HL-60 (cell line): ENCODE data around the gene KRTAP12-2.
"Not testable (repeated sequence)": the region's sequence is repeated elsewhere in the genome, so short reads cannot be mapped to it uniquely, and the experiment has no call there.

Experiments
- DNase-seq, 2 experiments: peaks; one replicate each; pipeline ENCODE4 v3.0.0-alpha.2; 2010 to 2020; ENCODE audit warnings: low read depth in 1 of 2, low spot score in 1 of 2
- H3K27ac ChIP-seq: fragments of 250-450 bp; sonication (Bioruptor Pico); replicated peaks from 2 replicates; pipeline ENCODE4 v1.5.1; 2020; ENCODE audit warnings: mild to moderate bottlenecking, moderate library complexity
- H3K27me3 ChIP-seq: fragments of 250-450 bp; sonication (Bioruptor Pico); 2 replicates; pipeline ENCODE4 v1.5.1; 2021; ENCODE audit warnings: mild to moderate bottlenecking, moderate library complexity; ENCODE audit not compliant: insufficient read depth, poor library complexity, severe bottlenecking
- H3K4me3 ChIP-seq: replicated peaks from 2 replicates; pipeline ENCODE4 v1.5.1; 2011; ENCODE audit warnings: mild to moderate bottlenecking, control low read depth, low read length; ENCODE audit not compliant: insufficient read depth
- GABPA ChIP-seq: IDR thresholded peaks from 2 replicates; pipeline ENCODE4 v1.6.1; 2012; ENCODE audit warnings: low read depth
- POLR2AphosphoS5 ChIP-seq: IDR thresholded peaks from 2 replicates; pipeline ENCODE4 v1.6.1; 2012; ENCODE audit warnings: low read depth
- SPI1 ChIP-seq: IDR thresholded peaks from 2 replicates; pipeline ENCODE4 v1.6.1; 2012; ENCODE audit warnings: low read depth, mild to moderate bottlenecking, borderline replicate concordance
- TF ChIP-seq, protein P1 (sequence below): IDR thresholded peaks from 2 replicates; pipeline ENCODE4 v1.6.1; 2012; ENCODE audit warnings: low read depth; ENCODE audit not compliant: insufficient replicate concordance
- TF ChIP-seq, protein P2 (sequence below): IDR thresholded peaks from one replicate; pipeline ENCODE4 v1.5.1; 2011; ENCODE audit warnings: low read length, control low read depth, inconsistent platforms; ENCODE audit not compliant: insufficient read depth

The KRTAP12-2 gene

DNA sequence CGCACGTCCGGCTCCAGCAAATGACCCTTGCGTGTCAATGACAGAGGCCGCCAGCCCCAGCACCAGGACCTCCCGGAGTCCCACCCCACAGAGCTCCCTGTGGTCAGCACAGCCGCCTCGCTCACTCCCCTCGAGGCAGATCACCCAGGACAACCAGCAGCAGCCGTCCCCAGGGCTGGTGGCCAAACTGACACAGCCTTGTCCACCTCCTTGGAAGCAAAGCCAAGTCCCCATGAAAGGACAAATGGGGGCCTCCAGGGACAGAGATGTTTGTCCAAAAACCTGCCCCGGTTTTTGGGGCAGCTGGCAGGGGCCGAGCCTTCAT is 27.4 kb downstream of the KRTAP12-2 start:
- DNase-seq, result no peak
- Histone ChIP-seq H3K27ac (no peak overlapping the region), H3K27me3 (no peaks in the 10 kb centered on the region), H3K4me3 (no peak overlapping the region)
- TF ChIP-seq, protein P1, sequence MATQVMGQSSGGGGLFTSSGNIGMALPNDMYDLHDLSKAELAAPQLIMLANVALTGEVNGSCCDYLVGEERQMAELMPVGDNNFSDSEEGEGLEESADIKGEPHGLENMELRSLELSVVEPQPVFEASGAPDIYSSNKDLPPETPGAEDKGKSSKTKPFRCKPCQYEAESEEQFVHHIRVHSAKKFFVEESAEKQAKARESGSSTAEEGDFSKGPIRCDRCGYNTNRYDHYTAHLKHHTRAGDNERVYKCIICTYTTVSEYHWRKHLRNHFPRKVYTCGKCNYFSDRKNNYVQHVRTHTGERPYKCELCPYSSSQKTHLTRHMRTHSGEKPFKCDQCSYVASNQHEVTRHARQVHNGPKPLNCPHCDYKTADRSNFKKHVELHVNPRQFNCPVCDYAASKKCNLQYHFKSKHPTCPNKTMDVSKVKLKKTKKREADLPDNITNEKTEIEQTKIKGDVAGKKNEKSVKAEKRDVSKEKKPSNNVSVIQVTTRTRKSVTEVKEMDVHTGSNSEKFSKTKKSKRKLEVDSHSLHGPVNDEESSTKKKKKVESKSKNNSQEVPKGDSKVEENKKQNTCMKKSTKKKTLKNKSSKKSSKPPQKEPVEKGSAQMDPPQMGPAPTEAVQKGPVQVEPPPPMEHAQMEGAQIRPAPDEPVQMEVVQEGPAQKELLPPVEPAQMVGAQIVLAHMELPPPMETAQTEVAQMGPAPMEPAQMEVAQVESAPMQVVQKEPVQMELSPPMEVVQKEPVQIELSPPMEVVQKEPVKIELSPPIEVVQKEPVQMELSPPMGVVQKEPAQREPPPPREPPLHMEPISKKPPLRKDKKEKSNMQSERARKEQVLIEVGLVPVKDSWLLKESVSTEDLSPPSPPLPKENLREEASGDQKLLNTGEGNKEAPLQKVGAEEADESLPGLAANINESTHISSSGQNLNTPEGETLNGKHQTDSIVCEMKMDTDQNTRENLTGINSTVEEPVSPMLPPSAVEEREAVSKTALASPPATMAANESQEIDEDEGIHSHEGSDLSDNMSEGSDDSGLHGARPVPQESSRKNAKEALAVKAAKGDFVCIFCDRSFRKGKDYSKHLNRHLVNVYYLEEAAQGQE, result no peak
- TF ChIP-seq SPI1, result no peak
- TF ChIP-seq, protein P2, sequence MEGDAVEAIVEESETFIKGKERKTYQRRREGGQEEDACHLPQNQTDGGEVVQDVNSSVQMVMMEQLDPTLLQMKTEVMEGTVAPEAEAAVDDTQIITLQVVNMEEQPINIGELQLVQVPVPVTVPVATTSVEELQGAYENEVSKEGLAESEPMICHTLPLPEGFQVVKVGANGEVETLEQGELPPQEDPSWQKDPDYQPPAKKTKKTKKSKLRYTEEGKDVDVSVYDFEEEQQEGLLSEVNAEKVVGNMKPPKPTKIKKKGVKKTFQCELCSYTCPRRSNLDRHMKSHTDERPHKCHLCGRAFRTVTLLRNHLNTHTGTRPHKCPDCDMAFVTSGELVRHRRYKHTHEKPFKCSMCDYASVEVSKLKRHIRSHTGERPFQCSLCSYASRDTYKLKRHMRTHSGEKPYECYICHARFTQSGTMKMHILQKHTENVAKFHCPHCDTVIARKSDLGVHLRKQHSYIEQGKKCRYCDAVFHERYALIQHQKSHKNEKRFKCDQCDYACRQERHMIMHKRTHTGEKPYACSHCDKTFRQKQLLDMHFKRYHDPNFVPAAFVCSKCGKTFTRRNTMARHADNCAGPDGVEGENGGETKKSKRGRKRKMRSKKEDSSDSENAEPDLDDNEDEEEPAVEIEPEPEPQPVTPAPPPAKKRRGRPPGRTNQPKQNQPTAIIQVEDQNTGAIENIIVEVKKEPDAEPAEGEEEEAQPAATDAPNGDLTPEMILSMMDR, result no peak
- no peak for TF ChIP-seq POLR2AphosphoS5
- no peak for TF ChIP-seq GABPA

GRCh38 chr21:44638506-44639330 is 28.0 kb downstream of the KRTAP12-2 start:
- not testable (repeated sequence) for H3K27me3 ChIP-seq, H3K27ac ChIP-seq, H3K4me3 ChIP-seq

DNA sequence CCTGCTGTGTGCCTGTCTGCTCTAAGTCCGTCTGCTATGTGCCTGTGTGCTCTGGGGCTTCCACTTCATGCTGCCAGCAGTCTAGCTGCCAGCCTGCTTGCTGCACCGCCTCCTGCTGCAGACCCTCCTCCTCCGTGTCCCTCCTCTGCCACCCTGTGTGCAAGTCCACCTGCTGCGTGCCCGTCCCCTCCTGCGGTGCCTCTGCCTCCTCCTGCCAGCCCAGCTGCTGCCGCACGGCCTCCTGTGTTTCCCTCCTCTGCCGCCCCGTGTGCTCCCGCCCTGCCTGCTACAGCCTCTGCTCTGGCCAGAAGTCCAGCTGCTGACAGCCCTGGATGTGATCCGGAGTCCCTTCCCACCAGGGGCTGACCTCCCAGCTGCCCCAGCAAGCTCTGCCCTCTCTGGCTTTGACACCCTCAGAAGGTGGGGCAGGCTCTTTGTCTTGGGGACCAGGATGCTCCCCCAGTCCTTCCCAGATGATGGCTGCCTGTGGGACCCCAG is 28.8 kb downstream of the KRTAP12-2 start:
- H3K27me3 ChIP-seq, DNase-seq, H3K27ac ChIP-seq, H3K4me3 ChIP-seq: not testable (repeated sequence)

More at GRCh38 chr21:44638506-44639330, 28.0 kb downstream of the KRTAP12-2 start:
- DNase-seq, result not testable (repeated sequence)

- no peak for DNase-seq
- no peak within 1 kb of the TSS for H3K27ac ChIP-seq
These were observed 29.5 kb downstream of the KRTAP12-2 start, which contains the start of gene KRTAP10-10 for GRCh38 chr21:44637018-44637850. Gene KRTAP10-10, plus strand, starts transcription at chr21:44637356. Its CDS starts 62 bp downstream, at chr21:44637418.

DNA sequence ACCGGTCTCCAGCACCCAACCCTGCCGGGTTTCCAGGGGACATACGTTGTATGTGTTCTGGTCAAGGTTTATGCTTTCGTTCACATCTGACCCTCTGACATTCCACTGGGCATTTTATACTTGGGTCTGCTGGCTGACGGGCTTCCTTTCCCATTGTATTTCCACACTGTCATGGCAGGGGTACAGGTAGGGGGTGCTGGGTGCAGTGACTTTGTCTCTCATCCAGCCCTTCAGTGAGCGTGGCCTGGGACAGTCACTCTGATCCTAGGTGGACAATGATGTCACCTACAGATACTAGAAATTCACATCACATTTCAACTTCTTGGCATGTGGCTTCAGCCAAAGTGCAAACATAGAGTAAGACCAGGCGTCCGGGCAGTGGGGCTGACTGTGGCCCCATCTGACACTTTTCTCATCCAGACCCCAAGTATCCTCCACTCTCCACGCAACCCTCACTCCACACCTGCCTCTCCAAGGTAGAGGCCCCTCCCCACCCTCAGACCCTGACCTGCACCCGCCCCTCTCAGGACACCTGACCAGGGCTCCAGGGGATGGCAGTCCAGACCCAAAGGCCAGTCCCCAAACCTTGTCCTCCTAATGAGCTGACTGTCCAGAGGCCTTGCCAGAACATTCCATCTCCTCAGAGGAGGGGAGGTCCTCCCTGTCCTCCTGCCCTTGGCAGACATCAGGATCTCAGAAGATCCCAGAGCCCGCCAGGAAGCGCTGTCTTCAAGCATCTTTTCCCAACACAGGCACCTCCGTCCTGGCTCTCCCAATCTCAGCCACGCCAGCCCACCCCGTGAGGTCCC is 30.3 kb downstream of the KRTAP12-2 start:
- Histone ChIP-seq H3K27ac (no peak overlapping the region), H3K27me3 (no peaks in the 10 kb centered on the region), H3K4me3 (no peak overlapping the region)
- no peak for DNase-seq
- TF ChIP-seq, protein P1, result no peak

More at GRCh38 chr21:44637018-44637850, 29.5 kb downstream of the KRTAP12-2 start, which contains the start of gene KRTAP10-10:
- Histone ChIP-seq H3K27me3 (no peaks in the 10 kb centered on the region), H3K4me3 (no peak within 1 kb of the TSS)
- no peak for TF ChIP-seq POLR2AphosphoS5
- no peak for TF ChIP-seq GABPA
